ENCODE data around the gene NGDN.

NGDN gene

GRCh38 chr14:23513005-23513817, 43.7 kb downstream of the NGDN start:
- no peak overlapping the region for H3K4me3 ChIP-seq (ENCODE audit: low read length)
- no peak for DNase-seq (ENCODE audit: low read depth, low spot score)

GRCh38 chr14:23513818-23514643, 44.5 kb downstream of the NGDN start:
- H3K4me3 ChIP-seq (ENCODE audit: low read length) = no peak overlapping the region
- DNase-seq (ENCODE audit: low read depth, low spot score) = no peak

DNA sequence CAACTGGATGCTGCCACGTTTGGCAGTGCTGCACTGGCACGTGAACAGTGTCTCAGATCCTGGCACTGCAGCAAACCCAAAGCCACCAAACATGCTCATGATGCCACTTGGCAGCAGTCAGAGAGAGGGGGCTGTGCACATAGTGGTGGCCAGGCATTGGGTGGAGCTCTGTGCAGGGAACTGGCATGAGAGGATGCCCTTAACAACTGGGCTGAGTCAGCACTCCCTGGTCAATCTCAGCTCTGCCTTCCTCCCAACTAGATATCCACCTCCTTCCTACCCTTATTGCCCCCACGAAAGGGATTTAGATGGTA, 45.1 kb downstream of the NGDN start:
- no peak for DNase-seq (ENCODE audit: low read depth, low spot score)
- no peak overlapping the region for H3K4me3 ChIP-seq (ENCODE audit: low read length)

DNA sequence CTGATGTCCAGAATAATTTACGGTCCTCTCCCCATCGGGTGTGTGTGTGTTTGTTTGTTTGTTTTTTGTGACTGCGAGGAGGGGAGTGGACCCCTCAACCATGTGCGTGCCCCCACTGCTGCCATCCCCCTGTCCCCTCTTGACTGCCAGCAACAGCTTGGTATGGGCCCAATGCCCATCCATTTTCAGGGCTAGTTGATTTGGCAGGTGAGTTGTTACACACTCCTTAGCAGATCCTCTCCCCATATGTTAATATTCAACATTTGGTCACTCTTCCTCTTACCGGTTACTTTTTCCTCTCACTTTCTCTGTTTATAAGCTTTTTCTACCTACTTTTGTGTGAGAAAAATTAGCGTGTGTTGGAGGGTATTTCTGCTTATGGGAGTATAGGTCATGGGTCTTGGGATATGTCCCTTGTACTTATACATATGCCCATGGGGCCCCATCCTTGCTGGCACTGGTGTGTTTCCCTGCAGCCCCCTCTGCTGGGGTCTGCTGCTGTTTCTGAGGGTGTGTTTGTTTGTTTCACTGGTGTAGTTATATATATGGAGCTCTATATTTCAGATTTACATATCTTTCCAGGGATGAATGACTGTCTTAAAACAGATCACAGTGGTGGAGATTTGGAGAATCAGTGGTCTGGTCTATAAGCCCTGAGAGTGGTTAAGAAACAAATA, 48.3 kb downstream of the NGDN start:
- no peak overlapping the region for H3K4me3 ChIP-seq (ENCODE audit: low read length)
- no peak for DNase-seq (ENCODE audit: low read depth, low spot score)

DNA sequence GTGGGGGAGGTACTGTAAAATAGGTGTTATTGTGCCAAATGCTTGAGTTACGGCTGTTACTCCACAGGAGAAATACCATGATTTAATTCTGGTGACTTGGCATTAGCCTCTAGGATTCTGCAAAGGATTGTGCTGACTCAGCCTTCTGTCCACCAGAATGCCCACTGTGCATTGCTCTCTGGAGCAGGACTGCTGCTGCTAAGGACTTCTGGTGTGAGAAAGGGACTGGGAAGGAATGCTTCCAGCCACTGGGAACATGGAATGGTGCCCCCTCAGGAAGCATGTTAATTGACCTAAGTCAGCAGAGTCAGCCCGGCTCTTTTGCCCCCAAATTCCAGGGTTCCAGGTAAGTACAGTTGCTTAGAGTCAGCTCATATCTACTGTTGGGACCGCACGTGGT, 49.2 kb downstream of the NGDN start:
- no peak overlapping the region for H3K4me3 ChIP-seq (ENCODE audit: low read length)
- no peak for DNase-seq (ENCODE audit: low read depth, low spot score)

DNA sequence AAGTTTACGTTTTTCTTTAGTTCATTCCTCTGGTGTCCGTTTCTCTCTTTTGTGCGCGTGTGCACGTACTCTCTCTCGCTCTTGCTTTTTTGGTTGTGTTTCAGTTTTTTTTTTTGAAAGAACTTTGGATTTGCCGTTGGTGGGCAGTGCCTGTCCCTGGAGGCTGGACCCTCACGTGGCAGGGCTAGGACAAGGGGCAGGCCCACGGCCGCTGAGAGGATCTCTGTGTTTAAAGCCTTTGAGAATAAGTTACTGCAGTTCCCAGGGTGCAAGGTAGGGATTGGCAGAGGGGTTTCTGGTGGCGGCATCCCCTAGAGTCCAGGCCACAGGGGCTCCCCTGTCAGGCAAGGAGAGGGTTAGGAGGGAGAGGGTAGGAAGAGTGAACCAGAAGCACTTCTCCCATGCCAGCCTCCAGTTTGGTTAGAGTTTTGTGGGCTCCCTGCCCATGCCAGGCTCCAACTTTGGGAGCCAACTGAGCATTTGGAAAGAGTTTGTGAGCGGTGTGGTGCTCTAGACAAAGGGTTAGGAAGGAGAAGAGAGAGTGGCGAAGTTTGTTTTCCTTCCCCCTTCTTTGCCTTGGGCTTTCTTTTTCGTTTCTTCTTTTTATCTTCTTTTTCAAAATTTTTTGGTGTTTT, 51.5 kb downstream of the NGDN start:
- no peak overlapping the region for H3K4me3 ChIP-seq (ENCODE audit: low read length)
- DNase-seq (ENCODE audit: low read depth, low spot score) = no peak

- no peak for DNase-seq (ENCODE audit: low read depth, low spot score)
- no peak overlapping the region for H3K4me3 ChIP-seq (ENCODE audit: low read length)
These were observed 52.5 kb downstream of the NGDN start for GRCh38 chr14:23521785-23522640.

DNA sequence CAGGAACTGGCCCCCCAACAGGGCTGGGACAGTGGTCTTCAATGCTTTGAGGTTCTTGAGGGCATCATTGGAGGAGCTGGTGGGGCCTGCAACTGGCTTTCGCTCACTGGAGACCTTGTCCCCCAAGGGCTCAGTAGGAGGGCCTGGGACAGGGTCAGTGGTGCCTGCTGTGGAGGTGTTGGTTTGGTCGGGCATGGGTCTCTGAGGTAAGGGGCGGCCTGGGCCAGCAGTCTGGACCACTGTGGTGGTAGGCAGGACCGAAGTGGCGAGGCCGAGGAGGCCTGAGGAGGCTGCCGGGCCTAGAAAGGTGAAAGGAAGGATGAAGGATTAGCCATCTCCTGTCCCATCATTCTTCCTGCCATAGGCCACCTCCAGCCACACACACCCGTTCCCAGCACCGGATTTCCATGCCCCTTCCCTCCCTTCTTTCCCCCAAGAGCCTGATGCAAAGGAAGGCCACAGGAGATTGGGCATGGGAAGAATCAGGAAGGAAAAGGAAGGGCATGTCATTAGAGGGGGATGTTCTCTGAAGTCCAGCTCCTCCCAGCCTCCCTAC, 53.2 kb downstream of the NGDN start:
- DNase-seq (ENCODE audit: low read depth, low spot score) = no peak
- H3K4me3 ChIP-seq (ENCODE audit: low read length) = no peak overlapping the region

DNA sequence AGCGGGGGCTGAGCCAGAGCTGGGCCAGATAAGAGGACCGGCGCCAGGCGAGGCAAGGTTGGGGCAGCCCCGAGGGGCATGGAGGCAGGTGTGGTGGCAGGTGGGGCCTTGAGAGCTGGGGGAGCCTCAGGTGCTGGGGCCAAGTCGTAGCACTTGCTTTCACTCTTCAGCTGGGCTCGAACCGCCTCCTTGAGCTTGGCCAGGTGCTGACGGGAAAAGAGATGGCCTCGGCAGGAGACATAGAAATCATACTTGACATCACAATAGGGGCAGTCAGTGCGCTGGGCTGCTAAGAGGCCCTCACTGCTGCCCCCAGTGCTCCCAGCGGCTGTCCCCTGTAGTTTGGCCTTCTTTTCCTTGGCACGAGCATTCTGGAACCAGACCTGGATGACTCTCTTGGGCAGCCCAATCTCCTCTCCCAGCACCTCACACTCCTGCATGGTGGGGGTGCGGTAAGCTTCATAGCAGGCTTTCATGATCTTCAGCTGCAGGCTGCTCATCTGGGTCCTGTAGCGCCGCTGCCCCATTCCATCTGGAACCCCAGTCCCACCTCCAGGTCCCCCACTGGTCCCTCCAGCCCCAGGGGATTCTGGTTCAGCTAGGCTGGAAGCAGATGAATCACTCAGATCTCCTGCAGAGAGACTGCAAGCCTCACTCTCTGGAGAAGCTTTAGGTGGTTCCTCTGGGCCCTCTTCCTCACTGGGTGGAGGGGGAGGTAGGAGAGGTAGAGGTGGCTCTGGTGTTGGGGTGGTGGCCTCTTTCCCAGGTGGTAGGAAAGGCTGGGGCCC, 53.9 kb downstream of the NGDN start:
- no peak overlapping the region for H3K4me3 ChIP-seq (ENCODE audit: low read length)
- DNase-seq (ENCODE audit: low read depth, low spot score) = no peak

DNA sequence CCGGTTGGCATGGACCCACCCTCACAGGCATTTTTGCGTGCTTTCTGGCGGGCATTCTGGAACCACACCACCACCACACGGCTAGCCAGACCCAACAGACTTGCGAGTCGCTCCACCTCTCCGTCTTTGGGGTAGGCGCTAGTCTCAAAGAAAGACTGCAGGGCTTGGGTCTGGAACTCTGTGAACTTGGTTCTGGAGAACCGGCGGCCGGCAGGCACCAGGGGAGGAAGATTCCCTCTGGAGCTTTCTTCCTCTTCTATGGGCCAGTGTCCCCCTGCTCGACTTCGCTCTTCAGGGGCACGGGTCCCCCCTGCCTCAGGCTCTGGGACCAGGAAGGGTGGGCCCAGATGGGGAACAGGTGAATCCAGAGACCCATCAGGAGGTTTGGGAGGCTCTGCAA, 55.5 kb downstream of the NGDN start:
- no peak overlapping the region for H3K4me3 ChIP-seq (ENCODE audit: low read length)
- DNase-seq (ENCODE audit: low read depth, low spot score) = no peak

DNA sequence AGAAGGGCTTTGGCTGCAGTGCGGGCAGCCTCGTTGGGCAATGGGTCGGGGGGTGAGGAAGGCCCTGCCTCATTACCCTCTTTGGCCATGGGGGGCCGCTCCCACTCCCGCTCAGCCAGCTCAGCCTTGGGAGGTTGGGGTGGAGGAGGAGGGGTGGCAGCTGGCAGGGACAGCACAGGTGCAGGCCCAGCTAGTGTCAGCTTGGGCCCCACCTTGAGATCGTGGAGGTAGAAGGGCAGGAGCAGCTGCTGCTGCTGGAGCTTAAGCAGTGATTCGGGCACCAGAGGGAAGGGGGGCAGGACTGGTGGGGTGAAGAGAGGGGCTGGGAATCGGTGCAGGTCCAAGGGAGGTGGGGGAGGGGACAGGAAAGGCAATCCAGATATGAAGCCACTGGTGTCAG, 56.1 kb downstream of the NGDN start:
- no peak overlapping the region for H3K4me3 ChIP-seq (ENCODE audit: low read length)
- DNase-seq (ENCODE audit: low read depth, low spot score) = no peak
